ENCODE results near the gene CCL25. TPM values are rescaled to one million over a fixed set of nuclear protein-coding genes. Genes with fewer than 3 reads are reported as not detected.
"Not testable (repeated sequence)": the region's sequence is repeated elsewhere in the genome, so short reads cannot be mapped to it uniquely, and the experiment has no call there.

The CCL25 gene
- total RNA-seq, 1 experiment from 2014 or later = 1.9 TPM

DNA sequence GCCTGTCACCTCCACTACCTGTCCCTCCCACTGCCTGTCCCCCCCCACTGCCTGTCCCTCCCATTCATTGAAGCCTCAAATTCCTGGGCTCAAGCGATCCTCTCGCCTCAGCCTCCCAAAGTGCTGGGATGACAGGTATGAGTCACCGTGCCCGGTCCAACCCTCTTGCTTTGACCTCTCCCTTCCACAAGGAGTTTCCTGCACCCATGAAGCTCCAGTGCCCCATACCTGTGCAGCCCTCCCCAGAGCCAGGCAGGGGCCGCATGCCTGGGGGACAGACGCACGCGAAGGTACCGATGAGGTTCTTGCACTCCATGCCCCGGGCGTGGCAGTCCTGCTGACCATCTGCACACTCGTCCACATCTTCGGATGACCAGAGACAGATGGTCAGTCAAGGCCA is 34.3 kb downstream of the CCL25 start:
- DNase-seq = no peak
- Histone ChIP-seq H3K4me3 (ENCODE audit: insufficient read depth, low read depth, low read length) (no peak overlapping the region), H3K36me3 (replicated peaks; ENCODE audit: control insufficient read depth, insufficient read depth, low read length) (peaks cover 29% of the 10 kb centered on the region), H3K27me3 (ENCODE audit: control insufficient read depth, insufficient read depth, low read length) (no peaks in the 10 kb centered on the region)

DNA sequence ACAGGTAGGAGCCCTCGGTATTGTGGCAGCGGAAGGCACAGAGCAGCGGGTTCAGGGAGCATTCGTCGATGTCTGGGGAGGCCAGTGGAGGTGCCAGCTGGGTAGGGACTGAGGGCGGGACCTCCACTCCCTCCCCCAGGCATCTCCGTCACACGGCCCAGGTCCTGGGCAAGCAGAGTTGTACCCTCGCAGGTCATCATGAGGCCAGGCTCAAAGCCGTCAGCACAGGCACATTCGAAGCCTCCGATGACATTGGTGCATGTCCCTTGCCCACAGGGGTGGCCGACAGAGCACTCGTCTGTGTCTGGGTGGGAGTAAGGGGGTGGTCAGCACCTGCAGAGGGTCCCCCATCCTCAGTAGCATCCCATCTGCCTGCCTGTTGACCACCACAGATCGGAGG is 35.3 kb downstream of the CCL25 start:
- Histone ChIP-seq H3K36me3 (replicated peaks; ENCODE audit: control insufficient read depth, insufficient read depth, low read length) (peaks cover 29% of the 10 kb centered on the region), H3K27me3 (ENCODE audit: control insufficient read depth, insufficient read depth, low read length) (no peaks in the 10 kb centered on the region), H3K4me3 (ENCODE audit: insufficient read depth, low read depth, low read length) (no peak overlapping the region)
- DNase-seq = no peak

- Histone ChIP-seq H3K27me3 (ENCODE audit: control insufficient read depth, insufficient read depth, low read length) (no peaks in the 10 kb centered on the region), H3K4me3 (ENCODE audit: insufficient read depth, low read depth, low read length) (no peak overlapping the region), H3K36me3 (replicated peaks; ENCODE audit: control insufficient read depth, insufficient read depth, low read length) (peaks cover 31% of the 10 kb centered on the region)
- DNase-seq = no peak
Observed at GRCh38 chr19:8088752-8089663, 36.4 kb downstream of the CCL25 start.

- no peak for DNase-seq
- peaks cover 36% of the 10 kb centered on the region for H3K36me3 ChIP-seq (replicated peaks; ENCODE audit: control insufficient read depth, insufficient read depth, low read length)
- H3K4me3 ChIP-seq (ENCODE audit: insufficient read depth, low read depth, low read length) = no peak overlapping the region
- no peaks in the 10 kb centered on the region for H3K27me3 ChIP-seq (ENCODE audit: control insufficient read depth, insufficient read depth, low read length)
Observed at GRCh38 chr19:8089664-8090601, 37.4 kb downstream of the CCL25 start.

DNA sequence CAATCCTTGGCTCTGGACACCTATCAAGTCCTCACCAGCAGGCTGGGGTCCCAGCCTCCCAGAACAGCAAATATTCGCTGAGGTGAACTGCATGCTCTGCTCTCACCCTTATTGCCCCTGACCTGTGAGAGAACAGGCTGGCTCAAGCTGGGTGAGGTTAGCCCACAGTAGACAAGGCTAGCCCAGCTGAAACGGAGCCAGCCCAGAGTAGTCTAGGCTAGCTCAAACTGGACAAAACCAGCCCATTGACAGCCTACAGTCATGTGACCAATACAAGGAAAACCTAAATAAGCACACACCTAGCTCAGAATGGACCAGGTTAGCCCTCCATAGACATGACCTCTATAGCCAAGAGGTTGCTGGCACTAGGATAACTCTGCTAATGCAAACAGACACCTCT is 38.4 kb downstream of the CCL25 start:
- Histone ChIP-seq H3K27me3 (ENCODE audit: control insufficient read depth, insufficient read depth, low read length) (no peaks in the 10 kb centered on the region), H3K36me3 (replicated peaks; ENCODE audit: control insufficient read depth, insufficient read depth, low read length) (peaks cover 43% of the 10 kb centered on the region), H3K4me3 (ENCODE audit: insufficient read depth, low read depth, low read length) (no peak overlapping the region)
- no peak for DNase-seq

DNA sequence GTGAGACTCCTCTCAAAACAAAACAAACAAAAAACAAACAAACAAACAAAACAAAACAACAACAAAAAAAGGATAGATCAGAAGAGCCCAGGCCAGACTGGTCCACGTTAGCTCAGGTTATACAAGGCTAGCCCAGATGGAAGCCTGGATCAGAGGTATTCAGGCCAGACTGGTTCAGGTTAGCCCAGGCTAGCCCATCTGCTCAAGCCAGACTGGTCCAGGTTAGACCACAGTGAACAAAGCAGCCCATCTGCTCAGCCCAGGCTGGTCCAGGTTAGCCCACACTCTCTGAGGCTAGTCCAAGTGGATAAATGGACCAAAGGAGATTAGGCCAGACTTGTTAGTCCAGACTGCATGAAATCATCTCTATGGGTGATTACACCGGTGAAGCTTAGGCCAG is 41.2 kb downstream of the CCL25 start:
- H3K4me3 ChIP-seq (ENCODE audit: insufficient read depth, low read depth, low read length) = no peak overlapping the region
- no peaks in the 10 kb centered on the region for H3K27me3 ChIP-seq (ENCODE audit: control insufficient read depth, insufficient read depth, low read length)
- no peak for DNase-seq
- H3K36me3 ChIP-seq (replicated peaks; ENCODE audit: control insufficient read depth, insufficient read depth, low read length) = peaks cover 46% of the 10 kb centered on the region

DNA sequence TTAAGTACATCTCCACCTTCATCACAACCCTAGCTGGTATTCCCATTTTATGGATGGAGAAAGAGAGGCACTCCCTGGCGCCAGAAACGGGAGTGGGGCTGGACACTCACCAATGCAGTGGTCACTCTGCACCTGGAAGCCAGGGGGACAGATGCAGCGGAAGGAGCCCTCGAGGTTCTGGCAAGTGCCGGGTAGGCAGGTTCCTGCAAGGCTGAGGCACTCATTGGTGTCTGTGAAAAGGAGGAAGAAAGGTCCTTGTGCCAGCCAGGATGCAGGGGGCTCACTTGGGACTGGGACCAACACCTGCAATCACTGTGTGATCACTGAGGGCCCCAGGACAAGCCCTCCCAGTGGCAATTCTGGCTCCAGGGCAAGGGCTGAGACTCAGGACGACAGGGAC is 41.8 kb downstream of the CCL25 start:
- Histone ChIP-seq H3K27me3 (ENCODE audit: control insufficient read depth, insufficient read depth, low read length) (no peaks in the 10 kb centered on the region), H3K36me3 (replicated peaks; ENCODE audit: control insufficient read depth, insufficient read depth, low read length) (peaks cover 40% of the 10 kb centered on the region), H3K4me3 (ENCODE audit: insufficient read depth, low read depth, low read length) (no peak overlapping the region)
- DNase-seq = no peak

DNA sequence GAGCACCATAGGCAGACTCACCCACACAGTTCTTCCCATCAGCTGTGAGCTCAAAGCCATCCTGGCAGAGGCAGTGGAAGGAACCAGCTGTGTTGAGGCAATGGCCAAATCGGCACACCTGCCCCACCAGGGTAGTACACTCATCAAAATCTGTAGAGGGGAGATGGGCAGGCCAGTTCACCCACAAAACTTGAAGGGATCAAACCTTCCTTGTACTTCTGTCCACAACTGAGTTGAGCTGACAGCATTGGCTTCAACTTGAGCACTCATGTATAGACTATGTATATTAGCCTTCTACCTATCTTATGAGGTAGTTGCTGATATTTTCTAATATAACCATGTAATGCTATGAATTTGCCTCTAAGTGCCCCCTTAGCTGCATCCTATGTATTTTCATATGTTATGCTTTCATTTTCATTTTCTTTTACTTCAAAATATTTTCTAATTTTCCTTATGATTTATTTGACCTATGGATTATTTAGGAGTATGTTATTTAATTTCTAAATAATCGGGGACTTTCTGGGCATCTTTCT is 42.9 kb downstream of the CCL25 start:
- H3K4me3 ChIP-seq (ENCODE audit: insufficient read depth, low read depth, low read length) = no peak overlapping the region
- H3K27me3 ChIP-seq (ENCODE audit: control insufficient read depth, insufficient read depth, low read length) = no peaks in the 10 kb centered on the region
- H3K36me3 ChIP-seq (replicated peaks; ENCODE audit: control insufficient read depth, insufficient read depth, low read length) = peaks cover 35% of the 10 kb centered on the region
- DNase-seq = no peak

DNA sequence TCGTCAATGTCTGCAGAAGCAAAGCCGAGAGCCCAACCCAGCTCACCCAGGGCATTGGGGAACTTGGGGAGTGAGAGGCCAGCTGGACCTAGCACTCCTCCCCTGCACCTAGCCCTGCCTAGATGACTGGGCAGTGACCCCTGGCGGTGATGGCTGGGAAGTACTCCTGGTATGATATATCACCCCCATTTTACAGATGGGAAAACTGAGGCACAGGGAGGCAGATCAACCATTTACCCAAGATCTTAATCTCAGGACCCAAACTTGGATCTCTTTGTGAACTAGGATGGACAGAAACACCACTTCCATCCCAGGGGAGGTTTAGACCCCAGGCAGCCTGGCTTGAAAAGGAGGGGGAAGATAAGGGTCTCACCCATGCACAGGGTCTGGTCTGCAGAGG is 43.5 kb downstream of the CCL25 start:
- Histone ChIP-seq H3K27me3 (ENCODE audit: control insufficient read depth, insufficient read depth, low read length) (no peaks in the 10 kb centered on the region), H3K4me3 (ENCODE audit: insufficient read depth, low read depth, low read length) (no peak overlapping the region), H3K36me3 (replicated peaks; ENCODE audit: control insufficient read depth, insufficient read depth, low read length) (peaks cover 30% of the 10 kb centered on the region)
- peak; percentile 29 for DNase-seq

- H3K27me3 ChIP-seq (ENCODE audit: control insufficient read depth, insufficient read depth, low read length) = no peaks in the 10 kb centered on the region
- H3K4me3 ChIP-seq (ENCODE audit: insufficient read depth, low read depth, low read length) = no peak overlapping the region
- no peak for DNase-seq
- peaks cover 29% of the 10 kb centered on the region for H3K36me3 ChIP-seq (replicated peaks; ENCODE audit: control insufficient read depth, insufficient read depth, low read length)
Observed at GRCh38 chr19:8097198-8097597, 44.6 kb downstream of the CCL25 start.

GRCh38 chr19:8097681-8098567 is 45.4 kb downstream of the CCL25 start:
- Histone ChIP-seq H3K4me3 (ENCODE audit: insufficient read depth, low read depth, low read length) (no peak overlapping the region), H3K27me3 (ENCODE audit: control insufficient read depth, insufficient read depth, low read length) (no peaks in the 10 kb centered on the region), H3K36me3 (replicated peaks; ENCODE audit: control insufficient read depth, insufficient read depth, low read length) (peaks cover 31% of the 10 kb centered on the region)
- DNase-seq = no peak

- H3K4me3 ChIP-seq (ENCODE audit: insufficient read depth, low read depth, low read length) = no peak overlapping the region
- no peaks in the 10 kb centered on the region for H3K27me3 ChIP-seq (ENCODE audit: control insufficient read depth, insufficient read depth, low read length)
- peaks cover 23% of the 10 kb centered on the region for H3K36me3 ChIP-seq (replicated peaks; ENCODE audit: control insufficient read depth, insufficient read depth, low read length)
- no peak for DNase-seq
Observed at GRCh38 chr19:8101311-8101710, 48.8 kb downstream of the CCL25 start.

DNA sequence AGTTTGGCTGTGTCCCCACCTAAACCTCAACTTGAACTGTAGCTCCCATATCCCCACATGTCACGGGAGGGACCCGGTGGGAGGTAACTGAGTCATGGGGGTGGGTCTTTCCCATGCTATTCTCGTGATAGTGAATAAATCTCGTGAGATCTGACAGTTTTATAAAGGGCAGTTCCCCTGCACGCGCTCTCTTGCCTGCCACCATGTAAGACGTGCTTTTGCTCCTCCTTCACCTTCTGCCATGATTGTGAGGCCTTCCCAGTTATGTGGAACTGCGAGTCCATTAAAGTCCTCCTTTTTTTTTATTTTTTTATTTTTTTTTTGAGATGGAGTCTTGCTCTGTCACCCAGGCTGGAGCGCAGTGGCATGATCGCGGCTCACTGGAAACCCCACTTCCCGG is 49.4 kb downstream of the CCL25 start:
- H3K27me3 ChIP-seq (ENCODE audit: control insufficient read depth, insufficient read depth, low read length); DNase-seq; H3K4me3 ChIP-seq (ENCODE audit: insufficient read depth, low read depth, low read length): not testable (repeated sequence)
- H3K36me3 ChIP-seq (replicated peaks; ENCODE audit: control insufficient read depth, insufficient read depth, low read length) = peaks cover 20% of the 10 kb centered on the region

DNA sequence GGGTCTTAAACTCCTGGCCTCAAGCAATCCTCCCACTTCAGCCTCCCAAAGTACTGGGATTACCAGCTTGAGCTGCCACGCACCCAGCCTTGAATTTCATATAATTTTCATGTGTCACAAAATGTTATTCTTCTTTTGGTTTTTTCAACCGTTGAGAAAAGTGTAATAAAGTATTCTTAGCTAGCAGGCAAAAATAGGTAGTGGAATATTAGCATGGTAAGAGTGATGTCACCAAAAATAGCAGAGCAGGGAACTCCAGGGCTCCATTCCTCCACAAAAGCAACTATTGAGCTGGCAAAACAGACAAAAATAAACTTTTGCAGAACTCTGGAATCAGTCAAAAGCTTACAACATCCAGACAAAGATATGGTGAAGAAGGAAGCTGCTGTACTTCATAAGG is 52.9 kb downstream of the CCL25 start:
- Histone ChIP-seq H3K4me3 (ENCODE audit: insufficient read depth, low read depth, low read length) (no peak overlapping the region), H3K36me3 (replicated peaks; ENCODE audit: control insufficient read depth, insufficient read depth, low read length) (peaks cover 27% of the 10 kb centered on the region), H3K27me3 (ENCODE audit: control insufficient read depth, insufficient read depth, low read length) (no peaks in the 10 kb centered on the region)
- DNase-seq = no peak
